ENCODE results near the gene EZH1. TPM values are rescaled to one million over a fixed set of nuclear protein-coding genes. Genes with fewer than 3 reads are reported as not detected.
"Not testable (repeated sequence)": the region's sequence is repeated elsewhere in the genome, so short reads cannot be mapped to it uniquely, and the experiment has no call there.

The EZH1 gene
- total RNA-seq, 1 donor from 2014 or later, result 45.4 TPM

- intact Hi-C loops (cut with DNase I), result loop anchor here (2.0 kb wide), 1 partner anchor 67 kb away; the partner anchor contains the start of genes RETREG3 and TUBG1
- DNase-seq (ENCODE audit: low spot score), result no peak
Observed at GRCh38 chr17:42675348-42675964, 69.4 kb downstream of the EZH1 start.

- intact Hi-C loops (cut with DNase I), result loop anchor here (2.0 kb wide), 1 partner anchor 66 kb away; the partner anchor contains the start of genes RETREG3 and TUBG1
- no peak for DNase-seq (ENCODE audit: low spot score)
Observed at GRCh38 chr17:42674755-42675347, 70.0 kb downstream of the EZH1 start.

GRCh38 chr17:42673885-42674754, 70.7 kb downstream of the EZH1 start:
- intact Hi-C loops (cut with DNase I), result loop anchor here (2.0 kb wide), 1 partner anchor 65 kb away; the partner anchor contains the start of genes RETREG3 and TUBG1
- no peak for DNase-seq (ENCODE audit: low spot score)

GRCh38 chr17:42673266-42673884, 71.5 kb downstream of the EZH1 start:
- intact Hi-C loops (cut with DNase I), result no loop called here
- no peak for DNase-seq (ENCODE audit: low spot score)

- DNase-seq (ENCODE audit: low spot score), result no peak
- intact Hi-C loops (cut with DNase I), result no loop called here
Observed at GRCh38 chr17:42672038-42672437, 72.8 kb downstream of the EZH1 start.

- intact Hi-C loops (cut with DNase I), result no loop called here
- no peak for DNase-seq (ENCODE audit: low spot score)
Observed at GRCh38 chr17:42670789-42671657, 73.8 kb downstream of the EZH1 start.

GRCh38 chr17:42669977-42670788, 74.7 kb downstream of the EZH1 start:
- intact Hi-C loops (cut with DNase I), result no loop called here
- DNase-seq (ENCODE audit: low spot score), result no peak

GRCh38 chr17:42669705-42669976, 75.2 kb downstream of the EZH1 start:
- intact Hi-C loops (cut with DNase I), result no loop called here
- DNase-seq (ENCODE audit: low spot score), result no peak

- intact Hi-C loops (cut with DNase I), result no loop called here
- DNase-seq (ENCODE audit: low spot score), result no peak
Observed at GRCh38 chr17:42667088-42667951, 77.5 kb downstream of the EZH1 start.

GRCh38 chr17:42666126-42666525, 78.7 kb downstream of the EZH1 start:
- intact Hi-C loops (cut with DNase I); DNase-seq (ENCODE audit: low spot score): not testable (repeated sequence)

- intact Hi-C loops (cut with DNase I), result no loop called here
- no peak for DNase-seq (ENCODE audit: low spot score)
Observed at GRCh38 chr17:42665581-42666001, 79.2 kb downstream of the EZH1 start.

GRCh38 chr17:42660692-42661345, 84.0 kb downstream of the EZH1 start:
- intact Hi-C loops (cut with DNase I), result no loop called here
- DNase-seq (ENCODE audit: low spot score), result no peak

- intact Hi-C loops (cut with DNase I), result not testable (repeated sequence)
Observed at GRCh38 chr17:42659932-42660274, 84.9 kb downstream of the EZH1 start.

GRCh38 chr17:42659079-42659931, 85.5 kb downstream of the EZH1 start, which contains the start of gene TUBG2:
TUBG2 (plus strand) TSS chr17:42659284; CDS start chr17:42659504, 220 bp downstream.
- intact Hi-C loops (cut with DNase I), result no loop called here
- DNase-seq (ENCODE audit: low spot score), result peak; percentile 94

More at GRCh38 chr17:42659932-42660274, 84.9 kb downstream of the EZH1 start:
- not testable (repeated sequence) for DNase-seq (ENCODE audit: low spot score)

GRCh38 chr17:42657824-42658588, 86.8 kb downstream of the EZH1 start:
- intact Hi-C loops (cut with DNase I), result no loop called here
- no peak for DNase-seq (ENCODE audit: low spot score)

Data from cardiac septum (tissue), 1 donor.